Muscle layer of colon (tissue), 2 donors: Measurements from ENCODE around the gene PARP12.

Experiments used
- H3K27ac ChIP-seq: one replicate; pipeline ENCODE4 v1.7.0; 2013; ENCODE audit warnings: low read depth, mild to moderate bottlenecking, low read length, moderate library complexity
- H3K27me3 ChIP-seq, 2 donors: one replicate each; pipeline ENCODE4 v1.7.0; 2013; ENCODE audit warnings: low read length in 2 of 2, mild to moderate bottlenecking in 2 of 2; ENCODE audit not compliant: insufficient read depth in 2 of 2, control insufficient read depth in 1 of 2
- H3K36me3 ChIP-seq: one replicate; pipeline ENCODE4 v1.7.0; 2013; ENCODE audit warnings: mild to moderate bottlenecking, low read length; ENCODE audit not compliant: insufficient read depth
- H3K4me1 ChIP-seq: one replicate; pipeline ENCODE4 v1.7.0; 2013; ENCODE audit warnings: mild to moderate bottlenecking, low read length; ENCODE audit not compliant: insufficient read depth
- H3K4me3 ChIP-seq, 2 donors: one replicate each; pipeline ENCODE4 v1.7.0; 2013; ENCODE audit warnings: low read length in 2 of 2, low read depth in 1 of 2, mild to moderate bottlenecking in 1 of 2, moderate library complexity in 1 of 2
- H3K9ac ChIP-seq: one replicate; pipeline ENCODE4 v1.7.0; 2013; ENCODE audit warnings: low read length
- H3K9me3 ChIP-seq: one replicate; pipeline ENCODE4 v1.7.0; 2013; ENCODE audit warnings: mild to moderate bottlenecking, low read length
- donor health status: abdominal sarcoma.
- donor health status: Adenocarcinoma of cecum.

The PARP12 gene

GRCh38 chr7:139995017-139995915, 67.5 kb downstream of the PARP12 start:
- Histone ChIP-seq H3K27me3 (no peaks in the 10 kb centered on the region), H3K4me1 (no peaks in the 10 kb centered on the region), H3K9ac (no peak overlapping the region), H3K27ac (no peak overlapping the region), H3K9me3 (no peaks in the 10 kb centered on the region), H3K4me3 (no peak overlapping the region), H3K36me3 (no peaks in the 10 kb centered on the region)

- no peak overlapping the region for H3K4me3 ChIP-seq
- no peaks in the 10 kb centered on the region for H3K36me3 ChIP-seq
- H3K27ac ChIP-seq = no peak overlapping the region
- no peaks in the 10 kb centered on the region for H3K4me1 ChIP-seq
- no peaks in the 10 kb centered on the region for H3K27me3 ChIP-seq
- no peaks in the 10 kb centered on the region for H3K9me3 ChIP-seq
- no peak overlapping the region for H3K9ac ChIP-seq
Measured at GRCh38 chr7:139994356-139994755, 68.4 kb downstream of the PARP12 start.

- no peak overlapping the region for H3K4me3 ChIP-seq
- H3K4me1 ChIP-seq = no peaks in the 10 kb centered on the region
- H3K27ac ChIP-seq = no peak overlapping the region
- no peaks in the 10 kb centered on the region for H3K36me3 ChIP-seq
- no peaks in the 10 kb centered on the region for H3K9me3 ChIP-seq
- H3K27me3 ChIP-seq = no peaks in the 10 kb centered on the region
- no peak overlapping the region for H3K9ac ChIP-seq
Measured at GRCh38 chr7:139993592-139993991, 69.2 kb downstream of the PARP12 start.

GRCh38 chr7:139993169-139993568, 69.6 kb downstream of the PARP12 start:
- H3K36me3 ChIP-seq = no peaks in the 10 kb centered on the region
- H3K9ac ChIP-seq = no peak overlapping the region
- no peaks in the 10 kb centered on the region for H3K9me3 ChIP-seq
- no peak overlapping the region for H3K4me3 ChIP-seq
- no peaks in the 10 kb centered on the region for H3K27me3 ChIP-seq
- H3K4me1 ChIP-seq = no peaks in the 10 kb centered on the region
- no peak overlapping the region for H3K27ac ChIP-seq

GRCh38 chr7:139992353-139993044, 70.3 kb downstream of the PARP12 start:
- Histone ChIP-seq H3K27ac (no peak overlapping the region), H3K4me3 (no peak overlapping the region), H3K9ac (no peak overlapping the region), H3K36me3 (no peaks in the 10 kb centered on the region), H3K4me1 (no peaks in the 10 kb centered on the region), H3K9me3 (no peaks in the 10 kb centered on the region), H3K27me3 (no peaks in the 10 kb centered on the region)

- Histone ChIP-seq H3K27ac (no peak overlapping the region), H3K9ac (no peak overlapping the region), H3K9me3 (no peaks in the 10 kb centered on the region), H3K4me1 (no peaks in the 10 kb centered on the region), H3K36me3 (no peaks in the 10 kb centered on the region), H3K27me3 (no peaks in the 10 kb centered on the region), H3K4me3 (no peak overlapping the region)
Measured at GRCh38 chr7:139991911-139992310, 70.8 kb downstream of the PARP12 start.

GRCh38 chr7:139991269-139991666, 71.5 kb downstream of the PARP12 start:
- no peaks in the 10 kb centered on the region for H3K9me3 ChIP-seq
- H3K27me3 ChIP-seq = no peaks in the 10 kb centered on the region
- no peaks in the 10 kb centered on the region for H3K4me1 ChIP-seq
- no peaks in the 10 kb centered on the region for H3K36me3 ChIP-seq
- H3K27ac ChIP-seq = no peak overlapping the region
- no peak overlapping the region for H3K9ac ChIP-seq
- no peak overlapping the region for H3K4me3 ChIP-seq

GRCh38 chr7:139990571-139991268, 72.0 kb downstream of the PARP12 start:
- Histone ChIP-seq H3K9me3 (no peaks in the 10 kb centered on the region), H3K4me1 (no peaks in the 10 kb centered on the region), H3K27ac (no peak overlapping the region), H3K27me3 (no peaks in the 10 kb centered on the region), H3K36me3 (no peaks in the 10 kb centered on the region), H3K9ac (no peak overlapping the region), H3K4me3 (no peak overlapping the region)

GRCh38 chr7:139990142-139990535, 72.6 kb downstream of the PARP12 start:
- H3K27ac ChIP-seq = no peak overlapping the region
- no peaks in the 10 kb centered on the region for H3K9me3 ChIP-seq
- H3K9ac ChIP-seq = no peak overlapping the region
- H3K4me3 ChIP-seq = no peak overlapping the region
- no peaks in the 10 kb centered on the region for H3K36me3 ChIP-seq
- H3K4me1 ChIP-seq = no peaks in the 10 kb centered on the region
- no peaks in the 10 kb centered on the region for H3K27me3 ChIP-seq

GRCh38 chr7:139989366-139990141, 73.2 kb downstream of the PARP12 start:
- Histone ChIP-seq H3K4me3 (no peak overlapping the region), H3K36me3 (no peaks in the 10 kb centered on the region), H3K9ac (no peak overlapping the region), H3K27ac (no peak overlapping the region), H3K9me3 (no peaks in the 10 kb centered on the region), H3K27me3 (no peaks in the 10 kb centered on the region), H3K4me1 (no peaks in the 10 kb centered on the region)
